GM18873 (cell line): ENCODE measurements around the gene MRC2.

ENCODE experiments used
- ATAC-seq: cut with Tn5 transposase; IDR thresholded peaks from one replicate; pipeline ENCODE4 v1.9.1; 2021; ENCODE audit warnings: mild to moderate bottlenecking, moderate library complexity, moderate number of reproducible peaks; ENCODE audit not compliant: unreplicated experiment, low FRiP score

The MRC2 gene

GRCh38 chr17:62716834-62717588 lies 89.5 kb downstream of the MRC2 start:
- no peak for ATAC-seq

GRCh38 chr17:62717589-62717855 lies 90.1 kb downstream of the MRC2 start:
- no peak for ATAC-seq

- ATAC-seq: no peak
Measured at GRCh38 chr17:62717889-62718288, 90.4 kb downstream of the MRC2 start.

- ATAC-seq: no peak
Measured at GRCh38 chr17:62718429-62718828, 91.0 kb downstream of the MRC2 start.

- no peak for ATAC-seq
Measured at GRCh38 chr17:62719586-62719985, 92.1 kb downstream of the MRC2 start.

GRCh38 chr17:62720126-62720850 lies 92.8 kb downstream of the MRC2 start:
- no peak for ATAC-seq

- ATAC-seq: no peak
Measured at GRCh38 chr17:62722625-62723024, 95.2 kb downstream of the MRC2 start.

- ATAC-seq: no peak
Measured at GRCh38 chr17:62723842-62724241, 96.4 kb downstream of the MRC2 start.

- ATAC-seq: peak; percentile 88
Measured at GRCh38 chr17:62724398-62725146, 97.1 kb downstream of the MRC2 start.

- no peak for ATAC-seq
Measured at GRCh38 chr17:62725791-62726249, 98.3 kb downstream of the MRC2 start.

- ATAC-seq: no peak
Measured at GRCh38 chr17:62727916-62728672, 100.6 kb downstream of the MRC2 start.

GRCh38 chr17:62732125-62732524 lies 104.7 kb downstream of the MRC2 start:
- no peak for ATAC-seq

- ATAC-seq: no peak
Measured at GRCh38 chr17:62735044-62735651, 107.7 kb downstream of the MRC2 start.

GRCh38 chr17:62737513-62737912 lies 110.0 kb downstream of the MRC2 start:
- ATAC-seq: no peak

- no peak for ATAC-seq
Measured at GRCh38 chr17:62738281-62738680, 110.8 kb downstream of the MRC2 start.

GRCh38 chr17:62739645-62740388 lies 112.3 kb downstream of the MRC2 start:
- ATAC-seq: no peak

- no peak for ATAC-seq
Measured at GRCh38 chr17:62741290-62741689, 113.8 kb downstream of the MRC2 start.
